ENCODE data around the gene CRELD2.

The CRELD2 gene

GRCh38 chr22:49887702-49888101 is 30.7 kb upstream of the CRELD2 start:
- DNase-seq (ENCODE audit: low spot score), result no peak

GRCh38 chr22:49889071-49889470 is 29.4 kb upstream of the CRELD2 start:
- no peak for DNase-seq (ENCODE audit: low spot score)

DNA sequence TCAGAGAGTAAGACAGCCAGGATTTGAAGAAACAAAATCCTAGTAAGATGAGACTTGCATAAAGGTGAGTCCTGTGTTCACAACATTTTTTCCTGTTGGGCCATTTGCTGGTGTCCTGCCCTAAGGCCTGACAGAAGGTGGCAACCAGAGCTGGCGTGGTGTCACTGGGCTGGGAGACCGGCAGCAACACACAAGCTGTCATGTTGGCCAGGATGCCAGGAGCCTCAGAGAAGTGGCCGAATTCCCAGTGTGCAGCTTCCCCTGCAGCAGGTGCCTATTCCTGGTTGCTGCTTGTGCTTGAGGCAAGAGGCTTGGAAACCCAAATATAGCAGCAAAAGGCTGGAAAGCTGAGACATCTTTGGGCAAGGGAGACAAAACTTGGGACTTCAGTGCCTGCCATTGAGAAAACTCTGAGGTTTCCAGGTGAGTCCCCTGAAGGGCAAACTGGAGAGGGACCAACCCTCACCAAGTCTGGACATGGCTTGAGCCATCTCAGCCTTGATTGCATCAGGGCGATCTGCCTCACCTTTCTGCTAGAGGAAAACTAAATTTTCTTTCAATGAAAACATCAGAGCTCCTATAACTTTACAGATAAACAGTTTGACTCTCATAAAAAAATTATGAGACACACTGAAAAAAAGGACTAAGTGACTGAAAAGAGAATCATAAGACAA is 26.1 kb upstream of the CRELD2 start:
- no peak for DNase-seq (ENCODE audit: low spot score)

DNA sequence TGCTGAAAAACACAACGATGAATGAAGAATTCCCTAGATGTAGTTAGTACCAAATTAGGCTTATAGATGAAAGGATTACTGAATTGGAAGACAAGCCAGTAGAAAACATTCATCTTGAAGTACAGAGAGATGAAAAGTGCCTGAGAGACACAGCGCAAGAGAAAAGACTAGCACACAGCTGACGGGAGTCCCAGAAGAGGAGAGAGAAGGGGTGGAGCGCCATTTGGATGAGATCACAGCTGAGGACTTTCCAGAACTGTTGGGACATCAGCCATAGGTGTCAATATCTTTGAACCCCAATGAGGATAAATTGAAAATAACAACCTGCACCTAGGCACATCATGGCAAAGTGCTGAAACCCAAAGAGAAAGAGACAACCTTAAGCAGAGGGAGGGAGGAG is 25.4 kb upstream of the CRELD2 start:
- DNase-seq (ENCODE audit: low spot score), result no peak

DNA sequence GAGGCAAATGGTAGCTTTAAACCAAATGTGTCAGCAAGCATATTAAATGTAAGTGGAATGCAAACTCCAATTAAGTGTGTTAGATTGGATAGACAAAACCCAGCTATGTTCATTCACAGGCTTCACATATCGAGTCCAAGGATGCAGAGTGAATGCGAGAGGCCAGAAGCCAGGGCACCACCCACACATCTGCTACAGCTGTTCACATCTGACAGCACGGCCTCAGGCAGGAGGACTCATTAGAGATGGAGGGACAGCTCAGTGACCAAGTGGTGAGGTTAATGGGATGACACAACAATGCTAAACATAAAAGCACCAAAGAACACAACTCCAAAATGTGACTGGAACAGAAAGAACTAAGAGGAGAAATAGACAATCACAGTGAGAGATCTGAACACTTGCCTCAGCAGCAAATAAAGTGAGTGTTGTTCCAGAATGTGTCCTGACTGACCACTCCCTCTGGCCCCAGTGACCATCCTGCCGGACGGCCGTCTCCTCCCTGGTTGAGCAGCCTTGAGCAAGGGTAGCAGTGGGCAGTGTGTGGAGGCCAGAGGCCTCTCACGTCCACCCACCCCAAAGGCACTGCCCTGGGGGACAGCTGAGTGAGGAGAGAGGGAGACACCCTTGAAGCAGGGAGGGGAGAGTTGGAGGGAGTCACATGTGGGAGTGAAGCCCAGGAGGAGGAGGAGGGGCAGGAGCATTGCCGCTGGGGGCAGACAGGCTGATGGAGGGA is 23.9 kb upstream of the CRELD2 start:
- no peak for DNase-seq (ENCODE audit: low spot score)

GRCh38 chr22:49896201-49896600 is 22.2 kb upstream of the CRELD2 start:
- DNase-seq (ENCODE audit: low spot score), result no peak

DNA sequence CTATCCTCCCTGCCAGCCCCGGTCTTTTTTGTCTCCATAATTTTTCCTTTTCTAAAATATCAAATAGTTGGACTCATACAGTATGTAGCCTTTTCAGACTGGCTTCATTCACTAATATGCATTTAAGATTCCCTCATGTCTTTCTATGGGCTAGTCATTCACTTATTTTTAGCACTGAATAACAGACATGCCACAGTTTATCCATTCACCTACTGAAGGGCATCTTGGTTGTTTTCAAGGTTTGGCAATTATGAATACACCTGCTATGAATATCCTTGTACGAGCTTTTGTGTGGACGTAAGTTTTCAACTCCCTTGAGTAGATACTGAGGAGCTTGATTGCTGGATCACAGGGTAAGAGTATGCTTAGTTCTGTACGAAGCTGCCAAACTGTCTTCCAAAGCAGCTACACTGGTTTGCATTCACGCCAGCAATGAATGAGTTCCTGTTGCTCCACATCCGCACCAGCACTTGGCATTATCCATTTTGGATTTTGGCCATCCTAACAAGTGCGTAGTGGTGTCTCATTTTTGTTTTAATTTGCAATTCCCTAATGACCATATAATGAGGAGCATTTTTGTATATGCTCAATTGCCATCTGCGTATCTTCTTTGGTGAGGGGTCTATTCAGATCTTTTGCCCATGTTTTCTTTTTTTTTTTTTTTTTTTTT is 21.3 kb upstream of the CRELD2 start:
- no peak for DNase-seq (ENCODE audit: low spot score)

GRCh38 chr22:49899530-49899929 is 18.9 kb upstream of the CRELD2 start:
- DNase-seq (ENCODE audit: low spot score), result no peak

GRCh38 chr22:49900441-49901230 is 17.8 kb upstream of the CRELD2 start:
- DNase-seq (ENCODE audit: low spot score), result no peak

DNA sequence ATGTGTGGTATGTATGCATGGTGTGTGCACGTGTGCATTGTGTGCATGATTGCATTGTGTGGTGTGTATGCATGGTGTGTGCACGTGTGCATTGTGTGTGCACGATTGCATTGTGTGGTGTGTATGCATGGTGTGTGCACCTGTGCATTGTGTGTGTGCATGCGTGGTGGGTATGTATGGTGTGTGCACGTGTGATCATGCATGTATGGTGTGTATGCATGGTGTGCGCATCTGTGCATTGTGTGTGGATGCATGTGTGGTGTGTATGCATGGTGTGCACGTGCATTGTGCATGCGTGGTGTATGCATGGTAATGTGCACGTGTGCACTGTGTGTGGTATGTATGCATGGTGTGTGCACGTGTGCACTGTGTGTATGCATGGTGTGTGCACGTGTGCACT is 17.0 kb upstream of the CRELD2 start:
- no peak for DNase-seq (ENCODE audit: low spot score)

- DNase-seq (ENCODE audit: low spot score), result no peak
Observed at GRCh38 chr22:49903322-49904039, 15.0 kb upstream of the CRELD2 start.

DNA sequence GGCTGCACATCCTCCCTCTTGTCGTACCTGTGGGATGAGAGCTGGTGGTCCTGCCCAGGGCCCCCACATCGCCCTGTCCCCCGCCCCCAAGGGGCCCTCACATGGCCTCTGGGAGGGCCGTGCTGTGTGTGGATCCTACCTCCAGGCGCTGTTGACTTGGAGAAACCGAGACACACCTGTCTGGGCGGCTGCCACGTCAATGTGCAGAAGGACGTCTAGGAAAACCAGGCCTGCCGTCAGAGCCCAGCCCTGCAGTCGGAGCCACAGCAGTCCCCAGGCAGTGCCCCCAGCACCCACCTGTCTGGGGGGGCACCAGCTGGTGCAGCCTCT is 14.4 kb upstream of the CRELD2 start:
- no peak for DNase-seq (ENCODE audit: low spot score)

DNA sequence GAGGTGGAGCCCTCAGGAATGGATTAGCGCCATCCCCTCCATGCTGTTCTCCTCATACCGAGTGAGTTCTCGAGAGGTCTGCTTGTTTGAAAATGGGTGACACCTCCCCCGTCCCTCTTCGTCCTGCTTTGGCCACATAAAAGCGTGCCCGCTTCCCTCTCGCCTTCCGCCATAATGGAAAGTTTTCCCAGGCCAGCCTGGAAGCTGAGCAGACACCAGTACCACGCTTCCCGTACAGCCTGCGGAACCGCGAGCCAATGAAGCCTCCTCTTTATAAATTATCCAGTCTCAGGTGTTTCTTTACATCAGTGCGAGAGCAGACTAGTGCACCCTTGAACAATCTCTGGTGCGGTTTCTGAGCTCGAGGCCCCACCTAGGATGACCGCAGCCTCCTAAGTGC is 13.0 kb upstream of the CRELD2 start:
- DNase-seq (ENCODE audit: low spot score), result no peak

DNA sequence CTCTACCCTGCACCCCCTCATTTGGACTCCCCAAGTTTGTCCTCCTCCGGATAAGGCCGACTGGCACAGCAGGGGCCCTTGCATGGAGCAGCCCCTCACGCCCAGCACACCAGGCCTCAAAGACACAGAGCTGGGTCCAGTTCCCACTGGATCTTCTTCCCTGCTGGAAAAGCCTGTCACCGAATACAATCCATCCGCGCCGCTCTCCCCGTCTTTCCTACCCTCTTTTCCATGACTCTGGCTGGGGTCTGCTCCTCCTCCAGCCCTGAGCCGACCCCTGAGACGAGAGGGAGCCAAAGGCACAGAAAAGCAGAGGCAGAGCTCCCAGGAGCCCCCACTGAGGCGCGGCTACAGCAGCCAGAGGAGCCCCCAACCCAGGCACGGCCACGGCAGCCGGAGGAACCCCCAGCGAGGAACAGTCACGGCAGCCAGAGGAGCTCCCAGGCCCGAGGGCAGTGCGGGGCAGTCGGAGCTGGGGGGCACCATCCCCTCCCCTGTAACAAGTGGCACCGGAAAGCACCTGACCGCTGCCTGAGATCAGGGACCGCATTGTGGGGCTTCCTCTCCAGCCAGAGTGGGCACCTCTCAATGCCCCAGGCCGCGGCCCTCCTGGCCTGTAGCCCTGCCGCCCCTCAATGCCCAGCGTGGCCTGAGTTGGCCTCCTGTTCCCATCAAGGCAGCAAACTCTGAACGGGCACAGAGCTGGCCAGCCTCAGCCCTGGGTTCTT is 12.2 kb upstream of the CRELD2 start:
- no peak for DNase-seq (ENCODE audit: low spot score)

DNA sequence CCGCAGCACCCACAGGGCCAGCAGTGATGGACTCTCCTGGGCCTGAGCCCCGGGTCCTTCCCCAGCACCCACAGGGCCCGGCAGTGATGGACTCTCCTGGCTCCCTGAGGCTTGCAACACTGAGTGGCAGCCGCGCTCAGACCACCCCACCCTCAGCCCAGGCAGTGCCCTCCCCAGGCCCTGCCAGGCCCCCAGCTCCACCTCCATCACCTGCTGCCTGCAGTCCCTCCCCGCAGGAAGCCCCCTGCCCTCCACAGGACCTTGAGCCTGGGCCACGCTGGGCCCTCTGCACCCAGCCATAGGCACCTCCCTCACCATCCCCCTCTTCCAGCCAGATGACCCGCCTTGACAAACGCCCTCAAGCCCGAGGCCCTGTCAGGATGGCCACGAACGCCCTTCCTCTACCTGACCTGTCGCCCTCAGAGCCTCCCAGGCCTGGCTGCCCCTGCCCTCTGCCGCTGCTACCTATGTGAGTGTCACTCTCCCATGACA is 11.6 kb upstream of the CRELD2 start:
- no peak for DNase-seq (ENCODE audit: low spot score)

- no peak for DNase-seq (ENCODE audit: low spot score)
Observed at GRCh38 chr22:49907807-49908206, 10.6 kb upstream of the CRELD2 start.

DNA sequence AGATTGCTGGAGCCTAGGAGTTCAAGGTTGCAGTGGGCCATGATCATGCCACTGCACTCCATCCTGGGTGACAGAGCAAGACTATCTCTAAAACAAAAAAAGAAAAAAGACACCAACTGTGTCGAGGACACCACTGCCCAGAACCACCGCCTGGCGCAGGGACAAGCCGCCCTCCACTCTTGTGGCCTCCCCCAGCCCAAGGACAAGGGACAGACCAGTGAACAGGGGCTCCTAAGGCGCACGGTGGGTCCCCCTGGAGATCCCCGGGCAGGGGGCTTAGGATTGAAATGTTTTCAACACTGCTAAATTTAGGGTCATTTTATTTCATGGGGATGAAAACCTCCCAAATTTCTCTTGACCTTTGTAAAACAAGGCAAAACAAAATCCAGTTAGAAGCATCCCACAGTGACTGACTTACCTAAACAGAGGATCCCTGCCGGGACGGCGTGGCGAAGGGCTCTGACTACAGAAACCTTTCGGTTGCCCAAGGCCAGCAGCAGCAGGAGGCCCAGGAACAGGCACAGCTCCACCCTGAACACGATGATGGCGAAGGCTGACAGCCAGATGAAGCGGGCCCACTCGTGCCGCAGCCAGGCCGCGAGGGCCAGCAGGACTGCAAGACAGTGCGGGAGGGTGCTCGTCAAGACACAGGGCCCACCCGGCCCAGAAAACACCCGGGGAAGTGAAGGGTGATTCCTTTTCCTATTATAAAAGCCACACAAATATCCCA is 8.8 kb upstream of the CRELD2 start:
- no peak for DNase-seq (ENCODE audit: low spot score)

DNA sequence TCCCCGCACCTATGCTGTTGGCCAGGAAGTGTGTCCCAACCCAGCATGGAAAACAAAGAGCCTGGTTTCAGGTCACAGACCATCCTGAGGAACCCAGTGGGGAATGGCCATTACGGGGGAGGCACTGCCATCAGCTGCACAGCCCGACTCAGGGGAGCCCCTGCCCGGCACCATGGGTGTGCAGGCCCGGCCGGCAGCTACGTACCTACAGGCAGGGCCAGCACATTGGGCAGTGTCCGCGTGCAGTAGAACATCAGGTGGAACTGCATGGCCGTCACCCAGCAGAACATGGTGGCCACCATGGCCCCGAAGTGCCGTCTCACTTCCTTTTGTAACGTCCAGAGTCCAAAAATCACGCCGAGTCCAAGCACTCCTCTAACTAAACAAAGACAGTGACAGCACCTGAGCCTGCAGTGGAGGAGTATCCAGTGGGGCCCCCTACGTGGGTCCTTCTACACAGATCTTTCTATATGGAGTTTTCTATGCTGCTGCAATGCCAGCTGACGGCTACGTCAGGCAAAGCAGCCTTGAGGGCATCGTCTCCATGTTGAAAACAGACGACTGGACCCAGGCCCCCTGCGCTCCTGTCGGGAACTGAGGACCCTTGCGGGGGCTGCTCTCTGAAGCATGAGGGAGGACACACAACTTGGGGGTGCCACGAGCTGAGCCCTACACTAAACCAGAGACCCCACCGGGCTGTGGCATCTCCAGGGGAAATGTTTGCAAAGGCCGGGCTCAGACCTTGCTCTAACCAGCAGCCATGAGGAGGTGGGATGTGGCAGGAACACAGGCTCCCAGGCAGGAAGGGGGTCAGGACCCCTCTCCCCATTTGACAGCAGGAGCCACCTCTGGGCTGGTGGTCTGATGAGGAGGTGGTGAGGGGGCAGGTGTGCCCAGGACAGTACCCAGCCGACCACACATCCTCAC is 7.9 kb upstream of the CRELD2 start:
- DNase-seq (ENCODE audit: low spot score), result no peak

DNA sequence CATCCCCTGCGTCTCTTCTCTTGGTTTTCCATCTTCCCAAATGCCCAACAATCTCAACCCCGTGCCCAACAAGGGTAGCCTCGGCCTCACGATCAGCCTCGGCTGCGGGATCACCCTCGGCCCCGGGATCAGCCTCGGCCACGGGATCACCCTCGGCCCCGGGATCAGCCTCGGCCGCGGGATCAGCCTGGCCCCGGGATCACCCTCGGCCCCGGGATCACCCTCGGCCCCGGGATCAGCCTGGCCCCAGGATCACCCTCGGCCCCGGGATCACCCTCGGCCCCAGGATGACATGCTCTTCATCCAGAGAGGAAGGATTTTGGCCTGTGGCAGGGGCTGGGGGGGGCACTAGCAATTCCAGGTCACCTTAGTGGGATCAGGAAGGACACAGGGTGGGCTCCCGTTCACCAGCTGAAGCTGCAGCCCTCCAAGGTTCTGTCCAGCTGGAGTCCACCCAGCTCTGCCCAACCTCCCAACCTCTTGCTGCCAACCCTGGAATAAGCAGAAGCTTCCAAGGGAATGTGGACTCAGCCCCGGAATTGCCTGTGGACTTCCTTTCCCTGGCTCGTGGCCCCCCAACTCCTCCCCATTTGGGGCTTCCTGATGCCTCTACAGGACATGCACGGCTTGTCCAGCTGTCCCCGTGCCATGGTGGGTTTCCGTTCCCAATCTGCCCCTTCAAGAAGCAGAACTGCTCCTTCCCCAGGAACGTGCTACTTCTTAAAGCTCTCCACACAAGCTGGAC is 6.4 kb upstream of the CRELD2 start:
- DNase-seq (ENCODE audit: low spot score), result no peak

Measured in germinal center (tissue), 1 donor.